Kidney (tissue), 14 donors: ENCODE data around the gene MAL. TPM values are rescaled to one million over a fixed set of nuclear protein-coding genes. Genes with fewer than 3 reads are reported as not detected.

Source experiments
- DNase-seq, 5 donors: peaks; one replicate each; pipeline ENCODE4 v3.0.0-alpha.2; 2013 to 2020
- FAIRE-seq: peaks from 2 replicates; lab custom pipeline; 2012; peaks lifted over from hg19 to GRCh38; lab: Jason Lieb, UNC
- H3K27ac ChIP-seq, 2 donors: one replicate each; pipeline ENCODE4 v1.7.0; 2013; ENCODE audit warnings: low read depth in 2 of 2, low read length in 2 of 2, inconsistent platforms in 1 of 2
- H3K27me3 ChIP-seq: one replicate; pipeline ENCODE4 v1.7.1; 2013; ENCODE audit warnings: low read length, inconsistent platforms; ENCODE audit not compliant: control insufficient read depth, insufficient read depth
- H3K36me3 ChIP-seq, 3 donors: one replicate each; pipeline versions ENCODE4 v1.7.0 to v1.7.1; 2013; ENCODE audit warnings: low read length in 3 of 3, control low read depth in 1 of 3, inconsistent platforms in 1 of 3; ENCODE audit not compliant: insufficient read depth in 3 of 3, control insufficient read depth in 2 of 3
- H3K4me1 ChIP-seq, 3 donors: one replicate each; pipeline versions ENCODE4 v1.7.0 to v1.7.1; 2013; ENCODE audit warnings: low read length in 3 of 3, inconsistent platforms in 1 of 3, low read depth in 1 of 3; ENCODE audit not compliant: control insufficient read depth in 2 of 3, insufficient read depth in 2 of 3
- H3K4me3 ChIP-seq, 3 donors: one replicate each; pipeline versions ENCODE4 v1.7.0 to v1.8.1; 2013; ENCODE audit warnings: low read length in 3 of 3, control low read depth in 1 of 3, inconsistent platforms in 1 of 3
- H3K9ac ChIP-seq, 3 donors: one replicate each; pipeline versions ENCODE4 v1.7.0 to v1.7.1; 2013; ENCODE audit warnings: low read length in 3 of 3, control low read depth in 1 of 3, inconsistent platforms in 1 of 3
- H3K9me3 ChIP-seq, 3 donors: one replicate each; pipeline versions ENCODE4 v1.7.0 to v1.7.1; 2013; ENCODE audit warnings: low read length in 3 of 3, control low read depth in 1 of 3, inconsistent platforms in 1 of 3; ENCODE audit not compliant: control insufficient read depth in 2 of 3, insufficient read depth in 1 of 3
- intact Hi-C: fragments of 100-400 bp; cut with DNase I; formaldehyde crosslinking; loops from one replicate; pipeline ENCODE4 v1.11.1; 2022
- polyA plus RNA-seq: library from polyadenylated mRNA; stranded (reverse); fragments of 350-450 nt; fragmentation: Illumina TruSeq; extraction: RNeasy Lipid Tissue Mini Kit (QIAGEN cat#74804); gene quantifications from one replicate; pipeline ENCODE4 v1.2.3, GENCODE V29; 2014; ENCODE audit warnings: low read depth, low replicate concordance; ENCODE audit not compliant: insufficient read depth
- total RNA-seq: library from RNA; stranded (reverse); fragmentation: NEBNext Ultra II Directional; extraction: Animal tissue kit (Norgen Biotek cat#: 25700); gene quantifications from one replicate; pipeline ENCODE4 v1.2.1, GENCODE V29; 2021
- TF ChIP-seq, protein P1 (sequence below): IDR thresholded peaks from 3 replicates; pipeline ENCODE4 v1.5.1; 2012; ENCODE audit warnings: mild to moderate bottlenecking, moderate library complexity, borderline replicate concordance; ENCODE audit not compliant: insufficient read depth; ENCODE audit errors: extremely low read depth
- donor health status: control.
- donor health status: control.
- donor health status: control.
- donor health status: control.
- donor health status: control.
- donor health status: DM: yes; HTN: yes; CAD: no.
- donor health status: Normal renal cell carcinoma (clear cell type).

MAL gene
- total and polyA plus RNA-seq, 2 donors from 2014 or later, result 477 to 1,006 TPM

DNA sequence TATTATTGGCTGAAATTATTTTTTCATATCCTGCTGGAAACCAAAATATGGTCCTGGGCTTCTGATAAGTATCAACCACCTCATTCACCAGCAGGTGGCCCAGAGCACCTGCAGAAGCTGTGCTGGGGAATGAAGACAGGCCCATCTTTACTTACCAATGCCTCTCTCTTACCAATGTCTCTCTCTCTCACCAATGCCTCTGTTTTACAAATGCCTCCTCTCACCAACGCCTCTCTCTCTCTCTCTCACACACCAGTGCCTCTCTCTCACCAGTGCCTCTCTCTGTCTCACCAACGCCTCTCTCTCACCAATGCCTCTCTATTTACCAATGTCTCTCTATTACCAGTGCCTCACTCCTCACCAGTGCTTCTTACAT lies 2.3 kb upstream of the MAL start:
- intact Hi-C loops, result no loop called here
- Histone ChIP-seq H3K9me3 (no peaks in the 10 kb centered on the region), H3K4me1 (peaks cover 0 to 29% (median 13%) of the 10 kb centered on the region in 3 donors), H3K36me3 (no peaks in the 10 kb centered on the region), H3K27me3 (peaks cover 6% of the 10 kb centered on the region), H3K27ac (peak overlapping the region in 1 of 2 donors; percentile 79), H3K9ac (peak overlapping the region in 2 of 3 donors; percentile 64 to 71), H3K4me3 (peak overlapping the region in 2 of 3 donors; percentile 44 to 45)
- DNase-seq, result peak in 1 of 5 donors; percentile 61
- TF ChIP-seq, protein P1, sequence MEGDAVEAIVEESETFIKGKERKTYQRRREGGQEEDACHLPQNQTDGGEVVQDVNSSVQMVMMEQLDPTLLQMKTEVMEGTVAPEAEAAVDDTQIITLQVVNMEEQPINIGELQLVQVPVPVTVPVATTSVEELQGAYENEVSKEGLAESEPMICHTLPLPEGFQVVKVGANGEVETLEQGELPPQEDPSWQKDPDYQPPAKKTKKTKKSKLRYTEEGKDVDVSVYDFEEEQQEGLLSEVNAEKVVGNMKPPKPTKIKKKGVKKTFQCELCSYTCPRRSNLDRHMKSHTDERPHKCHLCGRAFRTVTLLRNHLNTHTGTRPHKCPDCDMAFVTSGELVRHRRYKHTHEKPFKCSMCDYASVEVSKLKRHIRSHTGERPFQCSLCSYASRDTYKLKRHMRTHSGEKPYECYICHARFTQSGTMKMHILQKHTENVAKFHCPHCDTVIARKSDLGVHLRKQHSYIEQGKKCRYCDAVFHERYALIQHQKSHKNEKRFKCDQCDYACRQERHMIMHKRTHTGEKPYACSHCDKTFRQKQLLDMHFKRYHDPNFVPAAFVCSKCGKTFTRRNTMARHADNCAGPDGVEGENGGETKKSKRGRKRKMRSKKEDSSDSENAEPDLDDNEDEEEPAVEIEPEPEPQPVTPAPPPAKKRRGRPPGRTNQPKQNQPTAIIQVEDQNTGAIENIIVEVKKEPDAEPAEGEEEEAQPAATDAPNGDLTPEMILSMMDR, result no peak
- no peak for FAIRE-seq

DNA sequence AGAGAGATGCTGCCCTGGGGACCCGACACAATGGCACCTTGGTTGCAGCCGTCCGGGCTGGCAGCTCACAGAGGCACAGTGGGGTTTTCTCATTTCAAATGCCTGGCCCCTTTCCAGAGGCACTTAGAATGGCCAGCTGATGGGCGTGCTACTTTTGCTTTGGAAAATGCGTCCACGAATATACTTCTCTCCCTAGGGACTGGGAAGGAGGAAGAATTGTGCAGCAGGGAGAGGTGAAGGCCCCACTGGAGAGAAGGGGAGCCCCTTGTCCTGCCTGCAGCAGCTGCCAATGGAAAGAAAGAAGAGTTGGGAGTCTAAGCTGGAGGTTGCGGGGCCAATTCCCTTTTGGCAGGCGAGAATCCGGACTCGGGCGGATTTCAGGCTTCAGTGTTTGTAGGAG lies 1.1 kb upstream of the MAL start:
- Histone ChIP-seq H3K27ac (peak overlapping the region; percentile 79 to 92), H3K4me1 (peaks cover 0 to 35% (median 9%) of the 10 kb centered on the region in 3 donors), H3K36me3 (peaks cover 0 to 2% (median 0%) of the 10 kb centered on the region in 3 donors), H3K4me3 (peak overlapping the region in 1 of 3 donors; percentile 45), H3K27me3 (peaks cover 9% of the 10 kb centered on the region), H3K9me3 (no peaks in the 10 kb centered on the region), H3K9ac (peak overlapping the region in 1 of 3 donors; percentile 71)
- TF ChIP-seq, protein P1, result no peak
- intact Hi-C loops, result no loop called here
- FAIRE-seq (no peak), DNase-seq (no peak)

DNA sequence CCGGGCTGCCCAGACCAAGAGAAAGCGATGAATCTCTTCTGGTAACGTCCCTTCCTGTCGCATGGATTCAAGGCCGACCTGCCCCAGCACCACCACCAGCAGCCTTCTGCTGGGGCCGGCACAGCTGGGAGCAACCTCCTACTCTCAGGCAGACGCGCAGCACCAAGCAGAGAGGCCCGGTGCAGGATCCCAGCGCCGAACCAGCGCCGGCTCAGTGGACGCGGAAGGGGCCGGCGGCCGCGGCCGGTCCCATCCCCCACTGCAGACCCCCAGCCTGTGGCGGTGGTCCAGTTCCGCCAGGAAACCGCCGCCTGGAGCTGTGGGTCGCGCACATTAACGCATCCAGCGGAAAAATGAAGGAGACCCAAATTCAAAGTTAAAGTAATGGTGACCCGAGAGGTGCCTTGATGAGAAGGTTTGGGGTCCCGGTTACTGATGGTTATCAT lies 525 bp upstream of the MAL start:
- peak in 2 of 5 donors; percentile 31 to 36 for DNase-seq
- Histone ChIP-seq H3K4me1 (peaks cover 0 to 41% (median 5%) of the 10 kb centered on the region in 3 donors), H3K9me3 (no peaks in the 10 kb centered on the region), H3K36me3 (peaks cover 0 to 3% (median 0%) of the 10 kb centered on the region in 3 donors), H3K27ac (peak overlapping the region; percentile 79 to 92), H3K4me3 (peak overlapping the region; percentile 45 to 53 (median 47)), H3K27me3 (peaks cover 9% of the 10 kb centered on the region), H3K9ac (peak overlapping the region in 2 of 3 donors; percentile 5 to 63)
- intact Hi-C loops, result no loop called here
- TF ChIP-seq, protein P1, result no peak
- no peak for FAIRE-seq
